Parathyroid adenoma (tissue), 2 donors: ENCODE results near the gene RAPGEF1.
A peak's percentile ranks its signal among the peaks of the same experiment; 100 is the strongest.

Experiments used
- H2AFZ ChIP-seq: fragments of 300-600 bp; sonication (generic); one replicate; pipeline ENCODE4 v1.7.0; 2017; ENCODE audit warnings: antibody characterized with exemption, mild to moderate bottlenecking
- H3K27ac ChIP-seq: fragments of 300-600 bp; sonication (generic); one replicate; pipeline ENCODE4 v1.7.0; 2017
- H3K27me3 ChIP-seq: fragments of 300-600 bp; sonication (generic); one replicate; pipeline ENCODE4 v1.7.0; 2017; ENCODE audit warnings: low read length; ENCODE audit not compliant: control insufficient read depth, insufficient read depth
- H3K36me3 ChIP-seq: fragments of 300-600 bp; sonication (generic); one replicate; pipeline ENCODE4 v1.7.0; 2017; ENCODE audit warnings: low read length; ENCODE audit not compliant: control insufficient read depth, insufficient read depth
- H3K4me1 ChIP-seq: fragments of 300-600 bp; sonication (generic); one replicate; pipeline ENCODE4 v1.7.0; 2017; ENCODE audit warnings: control low read depth
- H3K4me2 ChIP-seq: fragments of 300-600 bp; sonication (generic); one replicate; pipeline ENCODE4 v1.7.0; 2017; ENCODE audit warnings: low read length
- H3K4me3 ChIP-seq: fragments of 300-600 bp; sonication (generic); one replicate; pipeline ENCODE4 v1.7.0; 2017; ENCODE audit warnings: low read depth, low read length
- H3K79me2 ChIP-seq: fragments of 300-600 bp; sonication (generic); one replicate; pipeline ENCODE4 v1.7.0; 2017; ENCODE audit warnings: control low read depth
- H3K9ac ChIP-seq: fragments of 300-600 bp; sonication (generic); one replicate; pipeline ENCODE4 v1.7.0; 2017; ENCODE audit warnings: mild to moderate bottlenecking
- H3K9me3 ChIP-seq: fragments of 300-600 bp; sonication (generic); one replicate; pipeline ENCODE4 v1.7.0; 2017; ENCODE audit warnings: low read length; ENCODE audit not compliant: control insufficient read depth
- TF ChIP-seq, protein P1 (sequence below): fragments of 300-600 bp; sonication (generic); IDR thresholded peaks from one replicate; pipeline ENCODE4 v1.7.0; 2017; ENCODE audit warnings: antibody characterized with exemption, mild to moderate bottlenecking
- donor health status: primary hyperparathyroidism.

RAPGEF1 gene

DNA sequence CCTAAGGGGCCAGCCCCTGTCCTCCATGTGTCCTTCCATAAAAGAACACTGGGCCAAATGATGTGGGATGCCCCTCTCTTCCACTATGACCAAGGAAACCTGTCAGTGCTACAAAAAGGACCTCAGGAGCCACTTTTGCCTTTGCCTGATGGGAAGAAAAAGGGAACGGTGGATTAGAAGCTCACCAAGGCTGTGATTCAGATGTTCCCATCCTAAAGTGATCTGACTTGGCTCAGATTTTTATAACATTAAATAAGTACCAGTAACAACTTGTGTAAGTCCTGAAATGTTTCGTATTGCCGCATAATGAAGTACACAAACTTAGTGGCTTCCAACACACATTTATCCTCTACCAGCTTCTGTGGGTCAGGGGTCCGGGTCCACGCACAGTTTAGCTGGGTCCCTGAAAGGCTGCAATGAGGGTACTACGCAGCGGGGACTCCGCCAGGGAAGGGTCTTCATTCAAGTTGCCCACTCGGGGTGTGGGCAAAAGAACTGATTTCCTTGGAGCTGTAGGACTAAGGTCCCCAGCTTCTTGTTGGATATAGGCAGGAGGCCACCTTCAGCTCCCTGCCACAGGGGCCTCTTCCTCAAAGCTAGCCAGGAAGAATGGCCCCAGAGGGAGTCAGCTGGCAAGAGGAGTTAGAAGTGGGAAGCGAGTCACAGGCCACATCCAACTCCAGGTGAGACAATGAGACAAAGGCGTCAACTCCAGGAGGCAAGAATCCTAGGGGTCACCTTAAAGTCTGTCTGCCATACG lies 60.4 kb downstream of the RAPGEF1 start:
- H3K4me1 ChIP-seq: peaks cover 7% of the 10 kb centered on the region

DNA sequence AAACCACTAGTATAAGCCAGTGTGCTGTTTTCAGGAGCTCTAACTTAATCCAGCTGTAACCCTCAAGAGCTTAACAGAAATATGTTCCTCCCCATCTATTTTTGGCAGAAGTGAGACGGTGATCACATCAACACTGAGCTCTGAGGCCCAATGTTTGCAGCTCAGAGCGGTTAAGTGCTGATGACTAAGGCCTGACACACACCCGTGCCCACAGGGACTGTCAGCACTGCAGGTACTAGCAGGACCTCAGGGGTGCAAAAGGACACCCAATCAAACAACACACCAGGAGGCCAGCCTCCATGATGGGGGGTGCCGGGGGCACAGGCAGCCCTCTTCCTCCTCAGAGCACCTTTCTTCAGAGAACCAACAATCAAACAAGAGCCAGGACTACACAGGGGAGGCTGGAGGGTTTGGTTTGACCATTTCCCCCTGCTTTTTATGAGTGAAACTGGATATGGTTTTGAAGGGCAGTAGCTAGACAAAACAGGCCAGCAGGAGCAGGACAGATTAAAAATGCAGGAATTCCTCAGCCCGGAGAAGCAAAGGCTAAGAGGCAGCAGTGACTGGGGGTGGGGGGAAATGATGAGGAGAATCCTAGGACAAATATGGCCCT lies 61.3 kb downstream of the RAPGEF1 start:
- no peak overlapping the region for H3K4me3 ChIP-seq
- peak overlapping the region; percentile 28 for H2AFZ ChIP-seq
- H3K36me3 ChIP-seq: no peaks in the 10 kb centered on the region
- no peaks in the 10 kb centered on the region for H3K27me3 ChIP-seq
- H3K4me1 ChIP-seq: peaks cover 7% of the 10 kb centered on the region
- H3K9ac ChIP-seq: no peak overlapping the region
- TF ChIP-seq, protein P1, sequence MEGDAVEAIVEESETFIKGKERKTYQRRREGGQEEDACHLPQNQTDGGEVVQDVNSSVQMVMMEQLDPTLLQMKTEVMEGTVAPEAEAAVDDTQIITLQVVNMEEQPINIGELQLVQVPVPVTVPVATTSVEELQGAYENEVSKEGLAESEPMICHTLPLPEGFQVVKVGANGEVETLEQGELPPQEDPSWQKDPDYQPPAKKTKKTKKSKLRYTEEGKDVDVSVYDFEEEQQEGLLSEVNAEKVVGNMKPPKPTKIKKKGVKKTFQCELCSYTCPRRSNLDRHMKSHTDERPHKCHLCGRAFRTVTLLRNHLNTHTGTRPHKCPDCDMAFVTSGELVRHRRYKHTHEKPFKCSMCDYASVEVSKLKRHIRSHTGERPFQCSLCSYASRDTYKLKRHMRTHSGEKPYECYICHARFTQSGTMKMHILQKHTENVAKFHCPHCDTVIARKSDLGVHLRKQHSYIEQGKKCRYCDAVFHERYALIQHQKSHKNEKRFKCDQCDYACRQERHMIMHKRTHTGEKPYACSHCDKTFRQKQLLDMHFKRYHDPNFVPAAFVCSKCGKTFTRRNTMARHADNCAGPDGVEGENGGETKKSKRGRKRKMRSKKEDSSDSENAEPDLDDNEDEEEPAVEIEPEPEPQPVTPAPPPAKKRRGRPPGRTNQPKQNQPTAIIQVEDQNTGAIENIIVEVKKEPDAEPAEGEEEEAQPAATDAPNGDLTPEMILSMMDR: no peak
- no peaks in the 10 kb centered on the region for H3K9me3 ChIP-seq
- H3K27ac ChIP-seq: peak overlapping the region; percentile 43
- H3K79me2 ChIP-seq: peaks cover 5% of the 10 kb centered on the region
- peak overlapping the region; percentile 9 for H3K4me2 ChIP-seq

More for the DNA sequence above, 60.4 kb downstream of the RAPGEF1 start:
- no peaks in the 10 kb centered on the region for H3K36me3 ChIP-seq
- no peak overlapping the region for H2AFZ ChIP-seq
- no peaks in the 10 kb centered on the region for H3K9me3 ChIP-seq
- no peak overlapping the region for H3K4me2 ChIP-seq
- peak overlapping the region; percentile 43 for H3K27ac ChIP-seq
- H3K79me2 ChIP-seq: peaks cover 5% of the 10 kb centered on the region
- H3K9ac ChIP-seq: no peak overlapping the region
- no peaks in the 10 kb centered on the region for H3K27me3 ChIP-seq
- TF ChIP-seq, protein P1: no peak
- H3K4me3 ChIP-seq: no peak overlapping the region

- H3K36me3 ChIP-seq: no peaks in the 10 kb centered on the region
- H3K9ac ChIP-seq: no peak overlapping the region
- no peak overlapping the region for H3K4me3 ChIP-seq
- H3K4me2 ChIP-seq: no peak overlapping the region
- H3K4me1 ChIP-seq: peaks cover 7% of the 10 kb centered on the region
- no peak overlapping the region for H2AFZ ChIP-seq
- peak overlapping the region; percentile 27 for H3K27ac ChIP-seq
- TF ChIP-seq, protein P1: no peak
- no peaks in the 10 kb centered on the region for H3K9me3 ChIP-seq
- no peaks in the 10 kb centered on the region for H3K27me3 ChIP-seq
- peaks cover 6% of the 10 kb centered on the region for H3K79me2 ChIP-seq
These were observed 62.3 kb downstream of the RAPGEF1 start for GRCh38 chr9:131677444-131678180.

- Histone ChIP-seq H3K4me2 (no peak overlapping the region), H3K9me3 (no peaks in the 10 kb centered on the region), H3K9ac (no peak overlapping the region), H3K4me3 (no peak overlapping the region), H2AFZ (no peak overlapping the region), H3K36me3 (no peaks in the 10 kb centered on the region), H3K4me1 (peaks cover 7% of the 10 kb centered on the region), H3K79me2 (peaks cover 7% of the 10 kb centered on the region), H3K27ac (peak overlapping the region; percentile 3), H3K27me3 (no peaks in the 10 kb centered on the region)
- TF ChIP-seq, protein P1: no peak
These were observed 62.8 kb downstream of the RAPGEF1 start for GRCh38 chr9:131677049-131677443.
